ENCODE measurements around the gene PCNT. TPM values are rescaled to one million over a fixed set of nuclear protein-coding genes. Genes with fewer than 3 reads are reported as not detected.

The PCNT gene
- total and polyA plus RNA-seq, 2 of the 8 experiments (the other 6 are each of a cell fraction or from before 2014, with no cell fraction given): 9.9 to 45.1 TPM

GRCh38 chr21:46423546-46424038, 99.6 kb downstream of the PCNT start (continued):
- TF ChIP-seq PHF8 (conservative IDR thresholded peaks at IDR 0.05; ENCODE audit: low read depth, low read length) (no peak), KDM1A (IDR thresholded peaks at IDR 0.05; ENCODE audit: borderline replicate concordance, low read length) (no peak; the same call in 1 of the 2 replicates)
